ENCODE data around the gene GRAMD1B.

GRCh38 chr11:123426789-123427188 is 3.3 kb upstream of the GRAMD1B start:
- no peak for TF ChIP-seq CTCF (conservative IDR thresholded peaks at IDR 0.05; ENCODE audit: low read length)
- TF ChIP-seq EZH2phosphoT487 (IDR thresholded peaks at IDR 0.05; ENCODE audit: borderline replicate concordance): no peak

Data from Loucy (cell line).